ENCODE results near the gene AP5Z1. TPM values are rescaled to one million over a fixed set of nuclear protein-coding genes. Genes with fewer than 3 reads are reported as not detected.
A peak's percentile ranks its signal among the peaks of the same experiment; 100 is the strongest.

AP5Z1 gene, protein sequence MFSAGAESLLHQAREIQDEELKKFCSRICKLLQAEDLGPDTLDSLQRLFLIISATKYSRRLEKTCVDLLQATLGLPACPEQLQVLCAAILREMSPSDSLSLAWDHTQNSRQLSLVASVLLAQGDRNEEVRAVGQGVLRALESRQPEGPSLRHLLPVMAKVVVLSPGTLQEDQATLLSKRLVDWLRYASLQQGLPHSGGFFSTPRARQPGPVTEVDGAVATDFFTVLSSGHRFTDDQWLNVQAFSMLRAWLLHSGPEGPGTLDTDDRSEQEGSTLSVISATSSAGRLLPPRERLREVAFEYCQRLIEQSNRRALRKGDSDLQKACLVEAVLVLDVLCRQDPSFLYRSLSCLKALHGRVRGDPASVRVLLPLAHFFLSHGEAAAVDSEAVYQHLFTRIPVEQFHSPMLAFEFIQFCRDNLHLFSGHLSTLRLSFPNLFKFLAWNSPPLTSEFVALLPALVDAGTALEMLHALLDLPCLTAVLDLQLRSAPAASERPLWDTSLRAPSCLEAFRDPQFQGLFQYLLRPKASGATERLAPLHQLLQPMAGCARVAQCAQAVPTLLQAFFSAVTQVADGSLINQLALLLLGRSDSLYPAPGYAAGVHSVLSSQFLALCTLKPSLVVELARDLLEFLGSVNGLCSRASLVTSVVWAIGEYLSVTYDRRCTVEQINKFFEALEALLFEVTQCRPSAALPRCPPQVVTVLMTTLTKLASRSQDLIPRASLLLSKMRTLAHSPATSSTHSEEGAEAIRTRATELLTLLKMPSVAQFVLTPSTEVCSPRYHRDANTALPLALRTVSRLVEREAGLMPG
- 12.9 and 14.0 TPM in 2 replicates for total RNA-seq (2014; rRNA removed; shearing (Covaris generic))
- 92.0 and 95.7 TPM in 2 replicates for polyA plus RNA-seq (2014; cell fraction: nucleus; rRNA removed)

DNA sequence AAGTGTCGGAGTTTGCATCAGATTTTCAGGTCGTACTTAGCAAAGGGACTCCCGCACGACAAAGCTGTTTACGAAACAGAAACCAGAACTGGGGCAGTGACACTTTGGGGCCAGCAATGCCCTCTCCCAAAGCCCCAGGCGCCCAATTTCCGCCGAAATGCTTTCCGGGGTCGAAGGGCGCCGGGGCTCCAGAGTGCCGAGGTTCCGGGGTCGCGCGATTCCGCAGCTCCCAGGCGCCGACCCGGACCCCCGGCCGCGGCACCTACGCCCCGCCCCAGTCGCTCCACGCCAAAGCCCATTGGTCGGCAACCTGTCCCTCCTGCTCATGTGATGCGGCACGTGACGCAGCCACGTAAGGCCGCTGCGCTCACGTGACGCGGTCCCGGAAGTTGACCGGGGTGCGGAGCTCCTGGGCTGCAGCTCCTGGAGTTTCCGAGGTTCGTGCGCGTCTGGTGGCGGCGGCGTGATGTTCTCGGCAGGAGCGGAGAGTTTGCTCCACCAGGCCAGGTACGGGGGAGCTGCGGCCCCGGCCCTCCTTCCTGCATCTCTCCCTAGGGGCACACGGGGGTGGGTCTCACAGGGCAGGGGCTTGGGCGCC, at the start of gene AP5Z1:
Gene AP5Z1, plus strand, starts transcription at position 374 of the 598 bp plus-strand sequence. Its CDS starts 93 bp downstream, at position 467.
- DNase-seq (ENCODE audit: extremely low read depth, low read depth) = peak; percentile 93

DNA sequence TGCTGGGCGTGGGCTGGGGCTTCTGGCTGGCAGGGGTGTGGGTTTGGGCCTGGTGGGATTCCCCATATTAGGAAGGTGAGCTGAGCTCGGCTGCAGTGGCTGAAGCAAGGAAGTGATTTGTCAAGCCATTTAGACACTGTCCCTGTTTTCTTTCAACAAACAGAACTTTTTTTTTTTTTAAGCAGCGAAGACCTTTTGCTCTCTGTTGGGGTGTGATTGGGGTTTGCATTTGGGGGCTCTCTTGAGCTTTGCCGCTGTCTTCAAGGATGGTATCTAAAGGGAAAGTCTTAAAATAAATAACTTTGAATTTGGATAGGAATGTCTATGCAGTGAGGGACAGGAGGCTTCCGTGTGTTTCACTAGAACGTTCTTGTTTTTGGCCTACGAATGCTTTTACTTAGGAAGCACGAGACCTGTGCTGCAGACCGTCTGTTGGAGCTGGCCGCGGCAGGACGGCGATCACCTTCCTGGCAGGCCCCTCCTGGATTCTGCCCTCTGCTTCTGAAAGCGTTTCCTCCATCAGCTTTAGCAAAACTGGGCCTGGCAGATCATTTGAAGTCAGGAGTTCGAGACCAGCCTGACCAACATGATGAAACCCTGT, 49.5 kb upstream of the AP5Z1 start:
- no peak for DNase-seq (ENCODE audit: extremely low read depth, low read depth)

DNA sequence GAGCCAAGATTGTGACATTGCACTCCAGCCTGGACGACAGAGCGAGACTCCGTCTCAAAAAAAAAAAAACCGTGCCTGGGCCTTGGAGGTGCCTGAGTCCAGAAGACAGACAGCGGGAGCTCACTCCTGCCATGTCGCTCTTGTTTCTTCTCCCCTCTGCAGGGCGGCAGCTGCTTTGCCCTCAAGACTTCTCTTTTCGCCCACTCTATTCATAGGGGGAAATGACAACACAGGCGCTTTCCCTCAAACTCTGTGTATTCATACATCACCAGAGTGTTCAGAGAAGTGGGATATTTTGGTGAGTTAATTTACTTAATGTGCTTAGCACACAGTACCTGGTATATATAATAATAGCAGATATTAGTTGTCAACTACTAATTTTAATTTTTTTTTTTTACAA, 48.9 kb upstream of the AP5Z1 start:
- DNase-seq (ENCODE audit: extremely low read depth, low read depth) = no peak

DNA sequence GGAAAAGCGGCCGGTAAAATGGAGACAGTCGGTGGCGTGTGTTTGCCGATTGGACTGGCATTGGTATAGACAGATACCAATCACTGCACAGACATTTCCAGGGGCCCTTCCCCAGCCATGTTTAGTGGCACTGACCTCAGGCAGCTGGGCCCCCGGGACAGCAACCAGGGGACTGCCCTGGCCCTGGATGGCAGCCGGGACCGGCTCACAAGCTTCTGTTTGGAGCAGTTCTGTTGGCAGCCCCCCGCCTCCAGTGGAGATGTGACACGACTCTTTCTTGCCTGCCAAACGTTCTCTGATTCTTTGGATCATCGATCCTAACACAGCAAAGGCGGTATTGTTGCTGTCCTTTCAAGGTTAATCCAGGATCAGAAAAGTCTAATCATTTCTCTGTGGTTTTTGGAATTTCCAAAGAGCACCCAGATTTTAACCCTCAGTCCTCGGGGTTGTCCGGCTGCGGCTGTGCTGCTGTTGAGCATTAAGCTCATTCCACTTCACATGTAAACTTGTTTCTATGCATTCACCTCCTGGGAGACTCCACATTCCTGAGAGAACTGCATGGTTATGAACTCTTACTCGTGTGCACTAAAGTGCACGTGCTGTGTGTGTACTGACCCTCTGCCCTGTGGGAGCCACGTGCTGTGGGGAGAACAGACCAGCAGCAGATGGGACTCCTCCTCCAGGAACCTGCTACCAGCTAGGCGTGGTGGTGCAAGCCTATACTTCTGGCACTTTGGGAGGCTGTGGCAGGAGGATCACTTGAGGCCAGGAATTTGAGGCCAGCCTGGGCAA, 47.3 kb upstream of the AP5Z1 start:
- no peak for DNase-seq (ENCODE audit: extremely low read depth, low read depth)

DNA sequence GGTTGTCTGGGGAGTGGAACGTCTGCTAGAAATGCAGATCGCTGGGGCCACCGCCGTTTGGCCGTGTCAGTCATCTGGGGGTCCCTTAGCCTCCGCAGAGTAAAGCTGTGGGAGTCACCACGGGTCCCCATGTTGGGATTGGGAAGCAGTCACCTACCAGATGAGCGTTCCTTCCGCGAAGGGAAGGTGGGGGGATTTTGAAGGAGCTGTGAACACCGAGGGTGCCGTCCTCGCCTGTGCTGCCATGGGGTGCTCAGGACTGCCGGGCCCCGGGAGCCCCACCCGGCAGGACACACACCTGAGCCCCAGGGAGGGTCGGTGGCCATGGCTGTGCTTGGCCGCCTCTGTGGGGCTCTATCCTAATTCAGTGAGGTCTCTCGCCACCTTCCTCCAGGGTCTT, 46.2 kb upstream of the AP5Z1 start:
- DNase-seq (ENCODE audit: extremely low read depth, low read depth) = no peak

DNA sequence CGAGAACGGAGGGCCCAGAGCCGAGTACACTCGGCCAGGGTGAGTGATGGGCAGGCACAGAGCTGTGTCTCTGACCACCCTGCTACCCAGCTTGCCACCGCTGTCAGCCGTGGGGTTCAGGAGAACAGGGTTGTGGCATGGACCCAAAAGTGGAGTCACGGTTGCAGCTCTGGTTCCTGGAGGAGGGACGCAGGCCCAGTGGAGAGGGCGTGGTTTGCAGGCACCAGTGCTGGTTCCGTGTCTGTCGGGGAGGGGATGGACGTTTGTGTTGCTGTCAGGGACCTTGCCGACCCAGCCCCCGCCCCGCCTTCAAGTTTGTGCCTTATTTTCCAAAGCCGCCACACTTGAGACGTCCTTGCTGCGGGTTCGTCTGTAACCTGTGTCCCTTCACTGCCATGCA, 45.1 kb upstream of the AP5Z1 start:
- DNase-seq (ENCODE audit: extremely low read depth, low read depth) = no peak

DNA sequence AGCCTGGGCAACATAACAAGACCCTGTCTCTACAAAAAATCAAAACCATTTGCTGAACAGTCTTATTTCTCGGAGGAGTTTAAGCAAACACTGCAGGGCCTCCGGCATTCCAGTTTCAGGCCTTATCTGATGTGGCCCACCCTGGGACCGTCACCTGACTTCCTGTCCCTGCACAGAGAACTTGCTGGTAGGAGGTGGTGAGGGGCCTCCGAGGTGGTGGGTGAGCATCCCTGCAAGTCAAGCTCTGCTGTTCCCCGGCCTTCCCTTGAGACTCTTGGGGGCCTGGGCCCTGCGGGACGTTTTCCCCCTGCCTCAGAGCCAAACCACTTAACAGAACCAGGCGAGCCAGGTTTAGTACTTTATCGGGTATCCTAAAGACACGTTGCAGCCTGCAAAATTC, 44.5 kb upstream of the AP5Z1 start:
- DNase-seq (ENCODE audit: extremely low read depth, low read depth) = no peak

DNA sequence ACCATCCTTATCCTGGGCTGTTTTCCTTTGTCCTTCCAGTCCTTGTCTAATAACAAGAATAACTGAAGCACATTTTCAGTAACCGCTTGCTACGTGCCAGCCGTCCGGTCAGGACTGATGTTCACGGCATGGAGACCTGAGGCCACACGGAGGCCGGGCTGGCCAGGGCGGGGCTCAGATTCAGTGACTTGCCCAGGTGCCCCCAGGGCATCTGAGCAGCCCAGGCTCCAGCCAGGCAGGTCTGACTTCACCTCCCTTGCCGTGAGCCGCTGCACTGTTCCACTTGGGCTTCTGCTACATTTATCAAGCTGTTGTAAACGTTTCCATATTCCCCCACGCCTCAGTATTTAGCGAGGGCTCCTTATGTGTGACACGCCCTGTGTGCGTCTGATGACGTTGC, 43.6 kb upstream of the AP5Z1 start:
- no peak for DNase-seq (ENCODE audit: extremely low read depth, low read depth)

DNA sequence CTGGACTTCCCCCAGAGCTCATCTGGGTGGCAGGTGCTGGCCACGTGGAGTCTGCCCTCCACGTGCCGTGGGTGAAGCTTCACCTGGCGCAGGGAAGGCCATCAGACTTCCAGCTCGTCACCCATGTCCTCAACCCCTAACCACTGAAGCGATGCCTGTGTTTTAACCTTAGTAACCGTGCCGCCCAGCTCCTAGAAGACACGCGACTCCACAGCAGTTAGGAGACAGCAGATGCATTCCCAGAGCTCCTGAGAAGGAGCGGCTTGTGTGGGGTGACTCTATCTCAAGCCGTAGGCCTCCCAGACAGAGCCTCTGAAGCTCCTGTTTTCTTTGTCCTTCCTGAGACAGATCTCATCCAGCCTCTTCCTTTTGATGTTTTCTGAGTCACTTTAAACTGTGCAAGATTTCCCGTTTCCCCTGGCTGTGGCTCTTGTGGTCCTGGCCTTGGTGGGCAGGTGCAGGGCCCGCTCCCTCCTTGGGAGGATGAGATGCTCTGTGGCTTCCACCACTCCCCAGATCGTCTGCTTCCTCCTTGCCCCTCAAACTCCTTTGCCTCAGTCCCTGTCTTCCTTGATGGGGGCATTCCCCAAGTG, 41.4 kb upstream of the AP5Z1 start:
- no peak for DNase-seq (ENCODE audit: extremely low read depth, low read depth)

DNA sequence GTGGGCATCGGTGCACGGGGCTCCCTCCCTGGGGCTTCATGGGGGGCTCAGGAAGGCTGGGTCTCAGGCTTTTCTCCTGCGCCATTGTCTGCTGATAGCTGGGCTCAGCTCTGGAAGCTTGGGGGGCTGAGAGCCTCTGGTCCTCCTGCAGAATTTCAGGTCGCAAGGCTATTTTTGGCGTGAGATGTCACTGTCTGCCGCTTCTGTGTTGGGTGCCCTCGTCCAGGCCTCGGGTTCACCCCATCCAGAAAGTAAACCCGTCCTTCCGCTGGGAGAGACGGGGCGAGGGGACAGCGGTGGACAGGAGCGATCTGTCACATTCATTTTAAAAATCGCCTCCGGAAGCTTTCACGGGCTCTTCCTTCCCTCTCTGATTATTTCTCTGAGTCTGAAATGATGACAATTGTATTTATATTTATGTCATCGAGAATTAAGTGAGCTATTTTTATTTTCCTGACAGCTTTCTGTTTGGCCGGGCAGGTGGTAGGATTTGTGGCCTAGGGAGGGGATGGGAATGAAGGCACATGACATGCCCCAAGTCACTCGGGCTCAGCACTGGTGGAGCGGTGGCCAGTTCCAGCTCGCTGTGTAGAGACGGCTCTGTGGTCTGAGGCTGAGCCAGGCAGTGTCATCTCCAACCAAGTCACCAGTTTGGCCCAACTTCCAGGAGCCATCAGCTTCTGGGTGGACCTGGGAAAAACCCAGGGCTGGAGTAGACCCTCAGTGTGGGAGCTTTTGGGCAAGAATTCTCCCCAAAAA, 40.7 kb upstream of the AP5Z1 start:
- no peak for DNase-seq (ENCODE audit: extremely low read depth, low read depth)

DNA sequence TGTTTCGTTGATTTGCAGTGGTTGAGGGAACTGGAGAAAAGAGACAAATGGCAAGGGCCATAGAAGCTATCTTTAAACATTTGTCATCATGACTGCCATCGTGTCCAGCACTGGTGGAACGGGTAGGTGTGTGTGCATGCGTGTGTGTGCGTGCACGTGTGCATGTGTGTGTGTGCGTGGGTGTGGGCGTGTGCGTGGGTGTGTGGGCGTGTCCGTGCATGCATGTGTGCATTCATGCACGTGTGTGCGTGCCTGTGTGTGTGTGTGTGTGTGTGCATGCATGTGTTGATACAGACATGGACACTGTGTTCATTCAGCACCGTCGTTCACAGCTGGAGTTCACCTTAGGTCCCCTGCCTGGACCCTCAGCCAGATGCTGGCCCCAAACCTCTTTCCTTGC, 38.1 kb upstream of the AP5Z1 start:
- no peak for DNase-seq (ENCODE audit: extremely low read depth, low read depth)

DNA sequence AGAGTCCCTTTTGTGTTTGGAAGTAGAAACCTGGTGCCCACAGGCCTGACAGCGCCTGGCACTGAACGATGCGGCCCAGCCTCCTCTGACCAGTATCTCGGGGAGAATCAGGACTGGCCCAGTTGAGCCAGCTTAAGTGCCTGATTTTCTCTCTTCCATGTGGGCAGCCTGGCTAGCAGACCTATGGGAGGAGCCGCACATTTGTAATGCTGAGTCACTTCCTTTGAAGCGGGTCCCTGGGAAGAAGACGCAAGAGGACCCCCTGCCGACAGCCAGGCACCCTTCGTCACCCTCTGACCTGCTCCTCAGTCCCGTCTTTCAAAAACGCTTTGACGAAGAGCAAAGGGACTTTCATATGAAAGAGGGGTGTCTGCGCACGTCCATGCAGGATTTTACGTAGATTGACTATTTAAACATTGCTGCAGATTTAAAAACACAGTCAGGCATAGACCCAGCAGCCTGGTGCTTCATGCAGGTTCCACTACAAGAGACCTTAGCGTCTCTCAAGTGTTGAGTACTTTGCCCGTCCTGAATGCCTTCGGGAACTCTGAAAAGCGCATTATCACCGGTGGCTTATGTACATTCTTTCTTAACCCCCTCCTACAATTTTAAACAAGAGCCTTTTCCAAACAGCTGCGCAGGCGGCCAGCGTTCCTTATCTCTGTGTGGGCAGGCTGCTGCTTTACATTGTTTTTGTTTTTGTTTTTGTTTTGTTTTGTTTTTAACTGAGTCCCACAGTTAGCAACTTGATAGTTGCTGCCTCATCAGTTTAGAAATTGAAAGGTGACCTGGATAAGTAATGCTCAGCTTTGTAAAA, 36.5 kb upstream of the AP5Z1 start:
- DNase-seq (ENCODE audit: extremely low read depth, low read depth) = peak; percentile 96

DNA sequence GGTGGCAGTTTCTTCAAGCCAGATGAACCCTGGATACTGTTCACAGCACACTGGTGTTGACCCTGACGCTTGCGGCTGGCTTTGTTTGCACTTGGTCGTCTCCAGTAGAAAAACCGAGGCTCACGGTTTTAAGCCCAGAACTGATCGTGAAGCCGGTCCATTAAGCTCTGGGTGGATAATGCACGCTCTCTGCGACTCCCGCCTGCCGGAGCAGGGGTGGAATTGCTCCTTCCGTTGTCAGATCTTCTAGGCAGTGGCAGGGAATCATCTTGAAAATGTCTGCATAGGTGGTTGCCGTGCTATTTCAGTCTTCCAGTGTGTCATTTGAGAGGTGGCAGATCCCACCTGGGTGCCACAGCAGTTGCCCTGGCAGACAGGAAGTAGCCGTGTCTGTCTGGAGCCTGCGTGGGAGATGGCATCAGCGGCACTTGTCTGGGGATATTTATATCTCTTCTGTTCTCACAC, 35.9 kb upstream of the AP5Z1 start:
- peak; percentile 65 for DNase-seq (ENCODE audit: extremely low read depth, low read depth)

DNA sequence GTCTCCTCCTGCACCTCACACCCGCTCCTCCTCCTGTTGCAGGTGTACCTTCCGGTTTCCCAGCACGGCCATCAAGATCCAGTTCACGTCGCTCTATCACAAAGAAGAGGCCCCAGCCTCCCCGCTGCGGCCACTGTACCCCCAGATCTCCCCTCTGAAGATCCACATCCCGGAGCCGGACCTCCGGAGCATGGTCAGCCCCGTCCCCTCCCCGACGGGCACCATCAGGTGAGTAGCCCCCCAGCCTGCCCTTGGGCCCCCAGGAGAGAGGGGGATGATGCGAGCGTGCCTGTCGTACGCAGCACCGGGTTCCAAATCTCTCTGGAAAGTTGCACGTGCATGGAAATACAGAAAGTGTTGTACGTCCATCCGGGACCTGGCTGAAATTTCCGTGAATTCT, 34.6 kb upstream of the AP5Z1 start:
- DNase-seq (ENCODE audit: extremely low read depth, low read depth) = no peak

DNA sequence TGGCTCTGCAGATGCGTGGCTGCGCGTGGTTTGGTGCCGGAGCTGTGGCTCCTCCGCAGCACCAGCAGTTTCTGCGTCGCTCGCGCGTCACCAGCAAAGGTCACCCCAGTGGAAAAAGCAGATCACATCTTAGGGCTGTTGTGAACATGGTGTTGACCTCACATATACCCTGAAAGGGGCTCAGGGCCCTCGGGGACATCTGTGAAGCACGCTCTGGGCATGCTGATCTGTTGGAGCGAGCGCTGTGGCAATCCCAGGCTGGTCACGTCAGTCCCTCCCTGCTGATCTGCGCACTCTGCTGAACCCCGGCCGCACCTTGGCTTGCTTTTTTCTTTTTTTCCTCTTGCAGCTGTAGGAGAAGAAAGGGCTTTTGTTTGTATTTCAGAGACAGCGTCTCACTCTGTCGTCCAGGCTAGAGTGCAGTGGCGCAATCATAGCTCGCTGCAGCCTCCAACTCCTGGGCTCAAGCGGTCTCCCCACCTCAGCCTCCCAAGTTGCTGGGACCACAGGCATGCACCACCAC, 33.3 kb upstream of the AP5Z1 start:
- no peak for DNase-seq (ENCODE audit: extremely low read depth, low read depth)

DNA sequence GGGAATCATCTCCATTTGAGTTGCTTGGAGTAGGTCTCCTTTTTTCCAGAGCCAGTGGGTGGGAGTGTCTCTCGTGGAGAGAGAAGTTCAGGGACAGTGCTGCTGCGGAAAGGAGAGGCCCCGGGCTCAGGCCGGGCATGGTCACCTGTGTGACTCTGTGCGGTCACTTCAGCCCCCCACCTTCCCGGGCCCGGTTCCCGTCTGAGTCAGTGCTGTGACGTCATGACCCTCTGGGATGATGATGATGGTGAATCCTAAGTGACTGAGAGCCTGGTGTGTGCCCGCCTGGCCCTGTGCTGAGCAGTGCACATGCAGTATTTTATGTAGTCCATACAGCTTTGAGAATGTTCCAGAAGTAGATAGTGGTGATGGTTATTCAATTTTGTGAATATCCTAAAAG, 32.6 kb upstream of the AP5Z1 start:
- DNase-seq (ENCODE audit: extremely low read depth, low read depth) = no peak

DNA sequence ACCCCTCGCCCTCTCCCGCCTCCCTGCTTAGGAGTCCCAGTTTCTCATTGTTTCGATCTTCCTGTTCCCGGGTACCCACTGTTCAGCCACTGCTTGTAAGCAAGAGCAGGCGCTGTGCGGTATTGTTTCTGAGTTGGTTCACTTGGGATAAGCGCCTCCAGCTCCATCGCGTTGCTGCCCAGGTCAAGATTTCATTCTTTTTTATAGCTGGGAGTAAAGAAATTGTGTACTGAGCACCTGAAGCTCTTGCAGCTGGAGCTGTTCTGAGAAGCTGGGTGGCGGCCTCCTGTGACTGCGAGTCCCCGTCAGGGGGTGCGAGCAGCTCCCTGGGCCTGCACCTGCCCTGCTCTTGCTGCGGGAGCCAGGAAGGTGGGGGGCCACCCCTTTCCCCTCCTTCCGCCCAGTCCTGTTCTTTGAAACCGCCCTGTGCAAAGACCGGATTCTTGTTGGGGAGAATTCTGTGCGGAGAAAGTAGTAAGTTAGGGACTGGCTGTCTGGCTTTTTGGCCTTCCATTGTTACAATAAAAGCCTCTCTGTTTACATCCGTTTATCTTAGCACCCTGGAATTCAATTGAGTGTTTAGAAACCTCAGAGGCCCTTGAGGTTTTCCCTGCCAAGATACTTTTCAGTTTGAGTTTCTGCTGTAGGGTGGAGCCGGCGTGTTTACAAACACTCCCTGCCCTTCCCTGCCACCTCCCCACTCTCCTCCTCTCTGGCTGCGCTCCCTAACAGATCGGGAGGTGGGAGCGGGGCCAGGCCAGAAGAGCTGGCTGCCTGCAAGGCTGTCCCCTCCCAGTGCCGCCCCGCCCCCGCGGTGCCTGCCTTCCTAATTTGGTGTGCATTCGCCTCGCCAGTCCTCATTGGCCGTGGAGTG, 30.8 kb upstream of the AP5Z1 start:
- peak; percentile 98 for DNase-seq (ENCODE audit: extremely low read depth, low read depth)

All from NCI-H460 (cell line).